SK-N-SH (cell line): Measurements from ENCODE around the gene CNIH3. TPM values are rescaled to one million over a fixed set of nuclear protein-coding genes. Genes with fewer than 3 reads are reported as not detected.

Experiments
- CTCF ChIA-PET: fragments of 300-600, 350-600 bp; formaldehyde crosslinking; extraction: SDS; loops from one replicate; lab custom pipeline; 2021; lab: Yijun Ruan, JAX
- POLR2A ChIA-PET: fragments of 350-600 bp; sonication (Branson Sonifier 250); formaldehyde crosslinking; extraction: SDS; loops from one replicate; lab custom pipeline; 2020; ENCODE audit warnings: antibody characterized with exemption, inconsistent platforms; lab: Yijun Ruan, JAX
- DNase-seq: peaks from one replicate; pipeline ENCODE4 v3.0.0; 2012
- H2AFZ ChIP-seq: fragments of 200-600 bp; sonication (generic); 2 replicates; pipeline ENCODE4 v1.8.1; 2016; ENCODE audit warnings: antibody characterized with exemption, mild to moderate bottlenecking, low read depth
- H3F3A ChIP-seq: fragments of 200-600 bp; sonication (generic); replicated peaks from 2 replicates; pipeline ENCODE3; 2016; ENCODE audit warnings: antibody characterized with exemption, mild to moderate bottlenecking; ENCODE audit not compliant: insufficient read depth
- H3K27ac ChIP-seq, 2 experiments: fragments of 200-500 bp in 1 of 2; fragments of 200-600 bp in 1 of 2; sonication (Bioruptor generic) in 1 of 2; sonication (generic), shearing (Covaris generic) in 1 of 2; 2 replicates each; pipeline versions ENCODE4 v1.5.1 to v1.6.1; 2014 to 2016; ENCODE audit warnings: low read depth in 2 of 2, inconsistent platforms in 1 of 2, low read length in 1 of 2, mild to moderate bottlenecking in 1 of 2, mixed read lengths in 1 of 2
- H3K27me3 ChIP-seq: fragments of 200-600 bp; sonication (generic), shearing (Covaris generic); 2 replicates; pipeline ENCODE4 v1.6.1; 2016; ENCODE audit warnings: mixed run types; ENCODE audit not compliant: insufficient read depth
- H3K36me3 ChIP-seq, 2 experiments: fragments of 200-500 bp in 1 of 2; fragments of 200-600 bp in 1 of 2; sonication (Bioruptor generic) in 1 of 2; sonication (generic) in 1 of 2; replicated peaks in 1 of 2; 2 replicates each; pipeline versions ENCODE3 to v1.5.1; 2014 to 2016; ENCODE audit warnings: low read length in 1 of 2, mild to moderate bottlenecking in 1 of 2; ENCODE audit not compliant: insufficient read depth in 2 of 2, control insufficient read depth in 1 of 2
- H3K4me1 ChIP-seq, 2 experiments: fragments of 200-500 bp in 1 of 2; fragments of 200-600 bp in 1 of 2; sonication (Bioruptor generic) in 1 of 2; sonication (generic), shearing (Covaris generic) in 1 of 2; 2 replicates each; pipeline versions ENCODE4 v1.5.1 to v1.6.1; 2014 to 2016; ENCODE audit warnings: low read depth in 1 of 2, low read length in 1 of 2, mixed run types in 1 of 2; ENCODE audit not compliant: insufficient read depth in 2 of 2, control insufficient read depth in 1 of 2
- H3K4me2 ChIP-seq: fragments of 200-600 bp; sonication (generic), shearing (Covaris generic); 2 replicates; pipeline ENCODE4 v1.6.1; 2017; ENCODE audit warnings: mixed run types
- H3K4me3 ChIP-seq, 2 experiments: fragments of 200-500 bp in 1 of 2; fragments of 200-600 bp in 1 of 2; sonication (Bioruptor generic) in 1 of 2; sonication (generic), shearing (Covaris generic) in 1 of 2; 2 replicates each; pipeline versions ENCODE4 v1.5.1 to v1.8.1; 2014 to 2016; ENCODE audit warnings: low read depth in 2 of 2, inconsistent platforms in 1 of 2, low read length in 1 of 2, mild to moderate bottlenecking in 1 of 2, mixed read lengths in 1 of 2, moderate library complexity in 1 of 2
- H3K79me2 ChIP-seq: fragments of 200-600 bp; sonication (generic); 2 replicates; pipeline ENCODE4 v1.8.1; 2017; ENCODE audit warnings: mild to moderate bottlenecking; ENCODE audit not compliant: insufficient read depth
- H3K9ac ChIP-seq: fragments of 200-600 bp; sonication (generic); 2 replicates; pipeline ENCODE4 v1.6.1; 2017; ENCODE audit warnings: mixed run types
- H3K9me2 ChIP-seq: fragments of 200-600 bp; sonication (generic); 2 replicates; pipeline ENCODE4 v1.6.1; 2017; ENCODE audit warnings: mixed run types
- H3K9me3 ChIP-seq: fragments of 200-600 bp; sonication (generic); 2 replicates; pipeline ENCODE4 v1.6.1; 2017; ENCODE audit warnings: mixed run types, mild to moderate bottlenecking, moderate library complexity
- H4K20me1 ChIP-seq: fragments of 200-600 bp; sonication (generic); 2 replicates; pipeline ENCODE4 v1.6.1; 2017; ENCODE audit warnings: mild to moderate bottlenecking, mixed run types; ENCODE audit not compliant: insufficient read depth
- CHD2 ChIP-seq: fragments of 150-350 bp; IDR thresholded peaks from 2 replicates; pipeline ENCODE4 v1.6.1; 2018; ENCODE audit warnings: low read length; ENCODE audit not compliant: partially characterized antibody
- FOXM1 ChIP-seq: IDR thresholded peaks from 2 replicates; pipeline ENCODE4 v1.4.0; 2012; ENCODE audit warnings: low read depth, mild to moderate bottlenecking
- GABPA ChIP-seq: IDR thresholded peaks from 2 replicates; pipeline ENCODE4 v1.4.0; 2012; ENCODE audit warnings: low read depth, mild to moderate bottlenecking
- MXI1 ChIP-seq: IDR thresholded peaks from 2 replicates; pipeline ENCODE4 v1.6.1; 2012; ENCODE audit warnings: mild to moderate bottlenecking, low read depth, low read length, improper control_type of control experiment
- NFIC ChIP-seq: IDR thresholded peaks from 2 replicates; pipeline ENCODE4 v1.4.0; 2012; ENCODE audit warnings: borderline replicate concordance
- RAD21 ChIP-seq: IDR thresholded peaks from 2 replicates; pipeline ENCODE4 v1.6.1; 2012; ENCODE audit warnings: mild to moderate bottlenecking, low read length
- RCOR1 ChIP-seq: fragments of 150-350 bp; IDR thresholded peaks from 2 replicates; pipeline ENCODE4 v1.6.1; 2017; ENCODE audit warnings: antibody characterized with exemption, low read length
- RFX5 ChIP-seq: IDR thresholded peaks from 2 replicates; pipeline ENCODE4 v1.6.1; 2012; ENCODE audit warnings: mild to moderate bottlenecking, improper control_type of control experiment, low read length
- TEAD4 ChIP-seq: IDR thresholded peaks from 2 replicates; pipeline ENCODE4 v1.4.0; 2012; ENCODE audit warnings: mild to moderate bottlenecking, borderline replicate concordance; ENCODE audit not compliant: insufficient read depth
- WGBS: methylation state at CpG from one replicate; pipeline ENCODE4 v1.1.6; 2017; ENCODE audit warnings: low lambda C conversion rate; 5-methylcytosine and 5-hydroxymethylcytosine counted together
- polyA plus RNA-seq, 3 experiments: library from polyadenylated mRNA; depleted of rRNA; stranded (reverse); fragments of >200 nt; gene quantifications; 2 replicates each; pipeline ENCODE4 v1.2.3, GENCODE V29; 2012
- TF ChIP-seq, protein P1 (sequence below): fragments of 150-350 bp; IDR thresholded peaks from 2 replicates; pipeline ENCODE4 v1.6.1; 2017; ENCODE audit warnings: antibody characterized with exemption, low read length, low read depth, borderline replicate concordance
- TF ChIP-seq, protein P2 (sequence below): IDR thresholded peaks from 2 replicates; pipeline ENCODE4 v1.4.0; 2012; ENCODE audit warnings: low read depth, borderline replicate concordance
- TF ChIP-seq, protein P3 (sequence below): fragments of 200-600 bp; sonication (generic); IDR thresholded peaks from 2 replicates; pipeline ENCODE4 v1.6.1; 2017; ENCODE audit warnings: antibody characterized with exemption, mild to moderate bottlenecking, moderate library complexity

Gene CNIH3
- polyA plus RNA-seq, 1 of the 3 experiments (the other 2 are of a cell fraction) = 18.8 TPM

DNA sequence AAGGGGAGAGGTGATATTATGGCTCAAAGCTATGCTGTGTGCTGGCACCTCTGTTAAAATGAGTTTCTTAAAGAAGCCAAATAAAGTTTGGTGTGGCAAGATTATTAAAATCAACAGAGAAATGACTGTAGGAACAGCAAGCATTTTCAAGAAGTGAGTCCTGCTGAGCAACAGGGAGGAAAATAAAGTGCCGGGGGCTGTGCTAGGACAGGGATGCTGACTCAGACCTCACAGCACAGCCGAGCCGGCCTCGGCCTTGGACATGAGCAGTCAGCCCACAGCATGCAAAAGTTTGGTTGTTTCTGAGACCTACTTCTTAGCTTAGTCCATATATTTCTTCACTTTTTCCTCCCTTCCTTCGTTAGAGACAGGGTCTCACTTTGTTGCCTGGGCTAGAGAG lies 19.2 kb downstream of the CNIH3 start (continued):
- TF ChIP-seq, protein P1, sequence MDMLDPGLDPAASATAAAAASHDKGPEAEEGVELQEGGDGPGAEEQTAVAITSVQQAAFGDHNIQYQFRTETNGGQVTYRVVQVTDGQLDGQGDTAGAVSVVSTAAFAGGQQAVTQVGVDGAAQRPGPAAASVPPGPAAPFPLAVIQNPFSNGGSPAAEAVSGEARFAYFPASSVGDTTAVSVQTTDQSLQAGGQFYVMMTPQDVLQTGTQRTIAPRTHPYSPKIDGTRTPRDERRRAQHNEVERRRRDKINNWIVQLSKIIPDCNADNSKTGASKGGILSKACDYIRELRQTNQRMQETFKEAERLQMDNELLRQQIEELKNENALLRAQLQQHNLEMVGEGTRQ = no peak

DNA sequence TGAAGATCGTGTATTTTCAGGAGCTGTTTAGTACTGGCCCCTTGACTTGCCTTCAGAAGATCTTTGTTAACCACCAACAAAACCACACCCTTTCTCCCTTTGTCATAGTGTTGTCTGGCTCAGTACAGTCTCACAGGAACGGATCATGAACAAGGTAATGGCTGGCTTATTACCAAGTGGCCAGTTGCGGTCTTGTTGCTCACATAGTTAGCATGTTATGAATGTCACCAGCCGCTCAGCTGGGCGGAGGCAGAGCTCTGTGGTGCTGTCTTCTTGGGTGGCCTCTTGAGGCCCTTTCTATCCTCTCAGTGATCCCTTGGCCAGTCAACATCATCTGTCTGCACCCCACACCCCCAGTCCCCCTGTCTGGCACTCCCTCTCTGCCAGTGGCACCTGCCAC lies 21.4 kb downstream of the CNIH3 start:
- Histone ChIP-seq H3K9me2 (no peaks in the 10 kb centered on the region), H4K20me1 (no peaks in the 10 kb centered on the region), H3K4me1 (peaks cover 4 to 49% of the 10 kb centered on the region in 2 experiments; a peak in 3 of 4 replicates), H3K36me3 (no peaks in the 10 kb centered on the region), H3K79me2 (peaks cover 33% of the 10 kb centered on the region), H3K4me3 (no peak overlapping the region), H3K27ac (peak overlapping the region; percentile 17 to 37; a peak in 3 of 4 replicates), H2AFZ (no peak overlapping the region), H3K9me3 (no peaks in the 10 kb centered on the region), H3K9ac (no peak overlapping the region), H3F3A (peaks cover 15% of the 10 kb centered on the region), H3K4me2 (no peak overlapping the region), H3K27me3 (no peaks in the 10 kb centered on the region)
- 63% methylated on average over 5 of the region's 5 CpGs for WGBS
- ChIA-PET CTCF (interaction anchor here (1.5 kb wide), 1 partner anchor 9 kb away, joined by 3 read pairs; no protein-coding TSS in a partner anchor), POLR2A (no interaction called here)
- no peak for DNase-seq
- TF ChIP-seq, protein P2, sequence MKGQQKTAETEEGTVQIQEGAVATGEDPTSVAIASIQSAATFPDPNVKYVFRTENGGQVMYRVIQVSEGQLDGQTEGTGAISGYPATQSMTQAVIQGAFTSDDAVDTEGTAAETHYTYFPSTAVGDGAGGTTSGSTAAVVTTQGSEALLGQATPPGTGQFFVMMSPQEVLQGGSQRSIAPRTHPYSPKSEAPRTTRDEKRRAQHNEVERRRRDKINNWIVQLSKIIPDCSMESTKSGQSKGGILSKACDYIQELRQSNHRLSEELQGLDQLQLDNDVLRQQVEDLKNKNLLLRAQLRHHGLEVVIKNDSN = no peak
- no peak for TF ChIP-seq GABPA
- TF ChIP-seq FOXM1 = no peak
- TF ChIP-seq NFIC = no peak
- no peak for TF ChIP-seq RAD21
- no peak for TF ChIP-seq TEAD4
- no peak for TF ChIP-seq RFX5
- TF ChIP-seq CHD2 = no peak
- TF ChIP-seq RCOR1 = no peak
- TF ChIP-seq MXI1 = no peak

DNA sequence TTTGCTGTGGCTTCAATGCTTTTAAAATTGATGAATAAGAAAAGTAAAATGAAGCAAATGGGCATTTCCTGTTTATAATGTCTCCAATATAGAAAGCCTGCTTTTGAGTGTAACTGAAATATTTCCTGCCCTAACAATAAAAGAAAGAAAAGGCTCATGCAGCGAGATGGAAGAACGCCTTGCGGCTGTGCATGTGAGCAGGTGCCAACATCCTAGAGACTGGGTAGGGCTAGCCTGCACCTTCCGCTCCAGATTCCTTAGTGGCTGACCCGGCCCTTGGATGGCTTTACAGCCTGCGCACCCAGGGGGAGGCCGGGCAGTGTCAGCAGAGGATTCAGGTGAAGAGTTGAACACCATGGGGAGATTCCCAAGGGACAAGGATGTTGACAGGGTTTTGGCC lies 21.8 kb downstream of the CNIH3 start:
- CTCF ChIA-PET = interaction anchor here (1.5 to 1.8 kb wide), 2 partner anchors 9 to 285 kb away, joined by 3 to 4 read pairs; no protein-coding TSS in a partner anchor
- H3K27ac ChIP-seq = peak overlapping the region; percentile 12 to 37; a peak in 3 of 4 replicates
- peaks cover 4 to 45% of the 10 kb centered on the region in 2 experiments; a peak in 3 of 4 replicates for H3K4me1 ChIP-seq
- H3F3A ChIP-seq = peaks cover 11% of the 10 kb centered on the region
- POLR2A ChIA-PET = no interaction called here
- no peaks in the 10 kb centered on the region for H3K9me3 ChIP-seq
- H3K79me2 ChIP-seq = peaks cover 33% of the 10 kb centered on the region
- H3K9ac ChIP-seq = no peak overlapping the region
- no peaks in the 10 kb centered on the region for H3K36me3 ChIP-seq
- H4K20me1 ChIP-seq = no peaks in the 10 kb centered on the region
- no peak for DNase-seq
- no peak overlapping the region for H3K4me2 ChIP-seq
- no peak overlapping the region for H2AFZ ChIP-seq
- H3K9me2 ChIP-seq = no peaks in the 10 kb centered on the region
- no peaks in the 10 kb centered on the region for H3K27me3 ChIP-seq
- 92% methylated on average over 5 of the region's 7 CpGs for WGBS
- no peak overlapping the region for H3K4me3 ChIP-seq
- TF ChIP-seq, protein P3, sequence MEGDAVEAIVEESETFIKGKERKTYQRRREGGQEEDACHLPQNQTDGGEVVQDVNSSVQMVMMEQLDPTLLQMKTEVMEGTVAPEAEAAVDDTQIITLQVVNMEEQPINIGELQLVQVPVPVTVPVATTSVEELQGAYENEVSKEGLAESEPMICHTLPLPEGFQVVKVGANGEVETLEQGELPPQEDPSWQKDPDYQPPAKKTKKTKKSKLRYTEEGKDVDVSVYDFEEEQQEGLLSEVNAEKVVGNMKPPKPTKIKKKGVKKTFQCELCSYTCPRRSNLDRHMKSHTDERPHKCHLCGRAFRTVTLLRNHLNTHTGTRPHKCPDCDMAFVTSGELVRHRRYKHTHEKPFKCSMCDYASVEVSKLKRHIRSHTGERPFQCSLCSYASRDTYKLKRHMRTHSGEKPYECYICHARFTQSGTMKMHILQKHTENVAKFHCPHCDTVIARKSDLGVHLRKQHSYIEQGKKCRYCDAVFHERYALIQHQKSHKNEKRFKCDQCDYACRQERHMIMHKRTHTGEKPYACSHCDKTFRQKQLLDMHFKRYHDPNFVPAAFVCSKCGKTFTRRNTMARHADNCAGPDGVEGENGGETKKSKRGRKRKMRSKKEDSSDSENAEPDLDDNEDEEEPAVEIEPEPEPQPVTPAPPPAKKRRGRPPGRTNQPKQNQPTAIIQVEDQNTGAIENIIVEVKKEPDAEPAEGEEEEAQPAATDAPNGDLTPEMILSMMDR = no peak
